HG03025 (cell line): ENCODE results near the gene SPTSSA.
A peak's percentile ranks its signal among the peaks of the same experiment; 100 is the strongest.
"Not testable (repeated sequence)": the region's sequence is repeated elsewhere in the genome, so short reads cannot be mapped to it uniquely, and the experiment has no call there.

Experiments used
- ATAC-seq: cut with Tn5 transposase; IDR thresholded peaks from one replicate; pipeline ENCODE4 v1.9.1; 2021; ENCODE audit warnings: mild to moderate bottlenecking, moderate library complexity; ENCODE audit not compliant: unreplicated experiment, low FRiP score

Gene SPTSSA, protein sequence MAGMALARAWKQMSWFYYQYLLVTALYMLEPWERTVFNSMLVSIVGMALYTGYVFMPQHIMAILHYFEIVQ

DNA sequence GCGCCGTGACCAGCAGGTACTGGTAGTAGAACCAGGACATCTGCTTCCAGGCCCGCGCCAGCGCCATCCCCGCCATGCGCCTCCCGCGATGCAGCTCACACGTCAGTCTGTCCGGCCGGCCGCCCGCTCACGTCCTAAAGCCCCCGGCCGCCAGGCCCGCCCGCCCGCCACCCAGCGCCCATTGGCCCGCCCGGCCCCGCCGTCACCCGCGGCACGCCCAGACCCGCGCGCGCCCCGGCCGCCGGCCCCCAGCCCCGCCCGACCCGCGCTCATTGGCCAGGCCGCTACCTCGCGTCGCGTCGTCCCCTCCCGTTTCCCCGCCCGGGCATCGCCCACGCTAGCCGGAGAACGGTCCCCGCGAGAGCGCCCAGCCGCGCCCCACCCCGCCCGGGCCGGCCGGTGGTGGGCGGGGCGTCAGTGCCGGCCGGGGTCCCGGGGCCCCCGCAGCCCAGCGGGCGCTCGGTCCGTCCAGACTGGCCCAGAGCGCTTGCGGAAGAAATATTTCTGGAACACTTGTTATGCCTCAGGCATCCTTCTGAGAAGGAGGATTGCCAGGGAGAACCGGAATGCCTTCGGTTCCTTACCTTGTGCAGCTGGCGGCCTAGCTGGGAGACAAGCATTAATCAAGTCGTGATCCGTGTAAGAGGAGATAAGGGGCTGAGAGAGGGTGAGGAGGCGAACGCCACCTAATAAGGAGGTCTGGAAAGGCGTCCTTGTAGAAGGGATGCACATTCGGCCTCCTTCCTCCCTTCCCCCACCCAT, at the start of gene SPTSSA:
TSS of gene SPTSSA (minus strand) at position 109 of the 762 bp plus-strand sequence. CDS start at position 76, 33 bp downstream.
- ATAC-seq = peak; percentile 86

DNA sequence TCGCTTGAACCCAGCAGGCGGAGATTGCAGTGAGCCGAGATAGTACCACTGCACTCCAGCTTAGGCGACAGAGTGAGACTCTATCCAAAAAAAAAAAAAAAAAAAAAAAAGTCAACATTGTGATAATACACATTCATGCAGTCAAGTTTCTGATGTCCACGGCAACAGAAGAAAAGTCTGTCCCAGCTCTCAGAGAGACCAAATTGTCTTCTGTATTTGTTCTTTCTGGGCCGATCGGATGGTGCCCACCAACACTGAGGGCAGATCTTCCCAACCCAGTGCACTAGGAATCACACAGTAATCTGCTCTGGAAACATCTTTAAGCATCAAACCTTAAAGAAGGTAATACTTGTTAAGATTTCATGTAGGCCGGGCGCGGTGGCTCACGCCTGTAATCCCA, 45.8 kb upstream of the SPTSSA start:
- no peak for ATAC-seq

DNA sequence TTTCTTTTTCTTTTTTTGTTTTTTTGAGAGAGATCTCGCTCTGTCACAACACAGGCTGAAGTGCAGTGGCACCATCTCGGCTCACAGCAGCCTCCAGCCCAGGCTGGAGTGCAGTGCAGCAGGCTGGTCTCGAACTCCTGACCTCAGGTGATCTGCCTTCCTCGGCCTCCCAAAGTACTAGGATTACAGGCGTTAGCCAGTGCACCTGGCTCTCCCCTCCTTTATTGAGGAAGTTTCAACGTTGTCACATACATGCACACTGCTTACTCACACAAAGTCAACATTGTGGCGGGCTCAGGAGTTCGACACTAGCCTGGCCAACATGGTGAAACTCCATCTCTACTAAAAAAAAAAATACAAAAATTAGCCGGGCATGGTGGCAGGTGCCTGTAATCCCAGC, 45.4 kb upstream of the SPTSSA start:
- ATAC-seq = no peak

DNA sequence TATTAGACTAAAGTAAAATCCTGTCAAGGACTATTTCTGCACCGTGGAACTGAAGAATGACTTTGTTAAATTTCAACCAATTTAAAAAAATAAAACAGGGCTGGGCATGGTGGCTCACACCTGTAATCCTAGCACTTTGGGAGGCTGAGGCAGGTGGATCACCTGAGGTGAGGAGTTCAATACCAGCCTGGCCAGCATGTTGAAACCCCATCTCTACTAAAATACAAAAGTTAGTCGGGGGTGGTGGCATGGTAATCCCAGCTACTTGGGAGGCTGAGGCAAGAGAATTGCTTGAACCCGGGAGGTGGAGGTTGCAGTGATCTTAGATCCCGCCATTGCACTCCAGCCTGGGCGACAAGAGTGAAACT, 43.1 kb upstream of the SPTSSA start:
- ATAC-seq = not testable (repeated sequence)

DNA sequence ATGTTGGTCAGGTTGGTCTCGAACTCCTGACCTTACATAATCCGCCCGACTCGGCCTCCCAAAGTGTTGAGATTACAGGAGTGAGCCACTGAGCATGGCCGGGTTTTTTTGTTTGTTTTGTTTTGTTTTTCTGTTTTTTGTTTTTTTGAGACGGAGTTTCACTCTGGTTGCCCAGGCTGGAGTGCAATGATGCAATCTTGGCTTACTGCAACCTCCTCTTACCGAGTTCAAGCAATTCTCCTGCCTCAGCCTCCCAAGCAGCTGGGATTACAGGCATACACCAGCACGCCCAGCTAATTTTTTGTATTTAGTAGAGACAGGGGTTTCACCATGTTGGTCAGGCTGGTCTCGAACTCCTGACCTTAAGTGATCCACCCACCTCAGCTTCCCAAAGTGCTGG, 42.0 kb upstream of the SPTSSA start:
- ATAC-seq = not testable (repeated sequence)

DNA sequence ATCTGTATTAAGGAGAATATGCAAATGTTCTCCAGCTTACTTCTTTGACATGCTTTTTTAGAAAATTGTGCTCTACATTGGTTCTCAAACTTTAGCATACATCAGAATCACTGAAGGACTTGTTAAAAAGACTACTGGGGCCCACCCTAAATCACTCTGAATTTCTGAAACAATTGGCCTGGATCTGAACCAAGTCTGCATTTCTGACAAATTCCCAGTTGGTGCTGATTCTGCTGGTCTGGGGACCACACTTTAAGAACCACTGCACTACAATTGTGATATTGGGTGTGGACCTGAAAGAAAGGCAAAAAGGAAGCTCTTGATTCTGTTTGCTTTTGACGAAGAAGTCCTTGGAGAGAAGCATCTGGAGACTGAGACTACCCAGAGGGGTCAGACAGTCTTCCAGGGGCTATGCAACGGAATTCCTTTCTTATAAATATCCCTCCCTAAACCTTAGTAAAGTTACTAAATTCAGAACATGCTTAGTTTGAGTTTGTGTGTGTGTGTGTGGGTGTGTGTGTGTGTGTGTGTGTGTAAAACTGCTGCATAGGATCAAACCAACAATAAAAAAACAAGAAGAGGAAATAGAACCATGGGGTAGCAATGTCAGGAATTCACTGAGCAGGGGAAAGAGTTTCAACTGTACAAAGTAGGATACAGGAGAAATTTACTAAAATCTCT, 40.6 kb upstream of the SPTSSA start:
- ATAC-seq = no peak

DNA sequence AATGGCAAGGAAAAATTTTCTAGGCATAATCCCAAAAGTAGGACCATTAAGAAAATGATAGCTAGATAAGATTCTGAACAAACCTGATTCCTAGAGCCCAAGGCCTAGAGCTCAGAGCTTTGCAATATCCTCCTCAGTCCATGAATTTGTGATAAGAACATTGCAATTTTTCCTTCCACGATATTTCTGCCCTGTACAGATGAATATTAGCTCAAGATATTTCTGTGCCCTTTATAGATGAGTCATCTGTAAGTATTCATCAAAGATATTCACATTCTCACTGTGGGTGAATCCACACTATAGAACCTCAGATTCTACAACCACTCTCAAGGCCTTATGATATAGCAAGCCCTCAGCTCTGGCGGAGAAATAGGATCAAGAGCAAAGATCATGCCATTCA, 40.0 kb upstream of the SPTSSA start:
- no peak for ATAC-seq

DNA sequence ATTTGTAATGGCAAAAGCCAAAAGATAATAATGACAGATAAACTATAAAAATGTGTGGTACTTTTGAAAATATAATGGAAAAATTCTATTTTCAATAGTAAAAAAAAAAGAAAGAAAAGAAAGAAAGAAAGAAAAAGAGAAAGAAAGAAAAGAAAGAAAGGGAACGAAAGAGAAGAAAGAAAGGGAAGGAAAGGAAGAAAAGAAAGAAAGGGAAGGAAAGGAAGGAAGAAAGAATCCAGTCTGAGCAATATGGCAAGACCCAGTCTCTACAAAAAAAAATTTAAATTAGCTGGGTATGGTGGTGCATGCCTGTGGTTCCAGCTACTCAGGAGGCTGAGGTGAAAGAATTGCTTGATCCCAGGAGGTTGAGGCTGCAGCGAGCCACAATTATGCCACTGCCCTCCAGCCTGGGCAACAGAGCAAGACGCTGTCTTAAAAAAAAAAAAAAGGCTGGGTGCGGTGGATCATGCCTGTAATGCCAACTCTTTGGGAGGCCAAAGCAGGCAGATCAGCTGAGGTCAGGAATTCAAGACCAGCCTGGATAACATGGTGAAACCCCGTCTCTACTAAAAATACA, 39.1 kb upstream of the SPTSSA start:
- ATAC-seq = no peak

DNA sequence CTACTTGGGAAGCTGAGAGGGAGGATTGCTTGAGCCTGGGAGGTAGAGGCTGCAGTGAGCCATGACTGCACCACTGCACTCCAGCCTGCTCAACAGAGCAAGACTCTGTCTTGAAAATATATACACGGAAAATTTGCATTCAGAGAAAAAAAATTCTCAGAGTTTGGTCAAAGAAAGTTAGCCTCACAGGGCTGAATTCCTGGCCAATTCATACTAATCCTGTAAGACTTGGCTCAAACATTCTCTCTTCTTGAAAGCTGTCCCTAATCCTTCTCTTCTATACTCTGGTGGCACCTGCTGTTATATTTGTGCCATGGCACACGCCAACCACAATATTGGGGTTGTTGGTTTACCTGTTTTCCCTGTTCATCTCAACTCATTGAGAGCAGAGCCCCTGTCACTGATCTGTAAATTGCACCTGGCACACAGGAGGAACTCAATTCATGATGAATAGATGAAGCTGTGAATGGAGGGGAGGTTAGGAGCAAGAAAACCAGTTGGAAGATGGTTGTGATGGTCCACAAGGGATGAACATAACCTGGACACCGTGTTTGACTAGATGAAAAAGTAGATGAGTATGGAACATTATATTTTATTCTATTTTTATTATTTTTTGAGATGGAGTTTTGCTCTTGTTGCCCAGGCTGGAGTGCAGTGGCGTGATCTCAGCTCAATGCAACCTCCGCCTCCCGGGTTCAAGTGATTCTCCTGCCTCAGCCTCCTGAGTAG, 36.8 kb upstream of the SPTSSA start:
- no peak for ATAC-seq

DNA sequence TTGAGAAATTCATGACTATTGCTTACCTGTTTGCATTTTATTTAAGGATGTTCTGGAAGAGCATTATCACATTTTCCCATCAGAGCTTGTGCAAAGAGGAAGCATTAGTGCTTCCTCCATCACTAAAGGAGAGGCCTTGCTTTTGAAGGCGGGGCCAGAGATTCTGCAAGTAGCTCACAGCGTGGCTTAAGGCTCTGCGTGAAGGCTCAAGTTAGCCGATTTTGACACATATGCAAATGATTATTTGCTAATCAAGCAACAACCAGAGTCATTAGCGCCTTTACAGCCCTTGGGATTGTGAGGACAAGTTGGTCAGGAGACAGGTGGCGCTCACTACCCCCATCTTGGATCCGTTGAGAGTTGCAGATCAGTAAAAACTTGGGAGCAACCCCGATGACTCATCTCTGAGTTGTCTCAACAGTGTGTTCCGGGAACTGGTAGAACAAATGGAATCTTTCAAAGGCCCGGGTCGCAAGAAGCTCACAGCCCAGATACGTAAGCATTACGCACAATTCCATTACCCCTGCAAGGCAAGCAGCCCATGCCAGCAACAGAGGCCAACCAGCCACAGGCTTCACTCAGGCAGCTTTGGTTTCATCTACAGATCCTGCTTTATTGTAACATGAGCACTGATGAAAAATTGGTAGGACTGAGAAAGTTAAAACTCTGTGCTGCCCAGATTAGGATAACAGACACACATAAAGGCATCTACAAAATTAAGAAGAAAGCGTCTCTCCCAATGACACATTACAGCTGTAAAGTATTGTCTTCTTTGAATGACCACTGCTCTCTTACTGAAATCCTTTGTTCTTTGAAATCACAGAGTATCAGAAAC, 34.9 kb upstream of the SPTSSA start:
- no peak for ATAC-seq

DNA sequence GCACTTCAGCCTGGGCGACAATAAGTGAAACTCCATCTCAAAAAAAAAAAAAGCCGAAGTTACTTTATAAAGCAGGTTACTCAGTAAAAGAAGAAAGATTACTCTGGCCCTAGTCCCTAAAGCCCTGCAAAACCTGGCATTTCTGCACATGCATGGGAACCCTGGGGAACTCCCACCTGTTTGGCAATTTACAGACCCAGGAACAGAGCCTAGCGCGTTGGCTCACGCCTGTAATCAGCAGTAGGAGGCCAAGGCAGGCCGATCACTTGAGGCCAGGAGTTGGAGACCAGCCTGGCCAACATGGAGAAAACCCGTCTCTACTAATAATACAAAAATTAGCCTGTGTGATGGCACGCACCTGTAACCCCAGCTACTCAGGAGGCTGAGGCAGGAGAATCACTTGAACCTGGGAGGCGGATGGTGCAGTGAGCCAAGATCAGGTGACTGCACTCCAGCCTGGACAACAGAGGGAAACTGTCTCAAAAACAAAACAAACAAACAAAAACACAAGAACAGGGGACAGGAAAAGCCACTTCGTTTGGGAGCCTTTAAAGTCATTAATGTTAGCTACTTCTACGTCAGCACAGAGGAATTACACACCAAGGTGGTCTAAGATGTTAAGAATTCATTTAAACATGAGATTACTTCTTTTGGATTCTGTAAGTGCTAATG, 34.1 kb upstream of the SPTSSA start:
- no peak for ATAC-seq

DNA sequence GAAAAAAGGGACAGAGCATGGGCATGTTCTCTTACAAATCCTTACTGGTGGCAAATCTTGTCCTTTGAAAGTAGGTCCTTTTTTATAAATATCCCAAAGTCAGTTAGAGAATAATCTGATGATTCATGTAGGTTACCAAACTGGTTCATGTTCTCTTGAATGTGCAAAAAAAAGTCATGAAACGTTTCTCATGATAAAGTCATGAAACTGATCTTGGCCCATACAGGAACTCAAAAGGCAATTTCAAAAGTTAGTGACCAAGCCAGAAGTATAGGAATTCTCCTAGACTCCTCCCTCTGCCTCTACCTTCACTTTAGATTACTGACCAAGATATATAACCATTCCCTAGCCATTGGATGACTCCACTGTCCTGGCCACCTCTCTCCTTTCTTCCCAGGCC, 27.3 kb upstream of the SPTSSA start:
- ATAC-seq = no peak

DNA sequence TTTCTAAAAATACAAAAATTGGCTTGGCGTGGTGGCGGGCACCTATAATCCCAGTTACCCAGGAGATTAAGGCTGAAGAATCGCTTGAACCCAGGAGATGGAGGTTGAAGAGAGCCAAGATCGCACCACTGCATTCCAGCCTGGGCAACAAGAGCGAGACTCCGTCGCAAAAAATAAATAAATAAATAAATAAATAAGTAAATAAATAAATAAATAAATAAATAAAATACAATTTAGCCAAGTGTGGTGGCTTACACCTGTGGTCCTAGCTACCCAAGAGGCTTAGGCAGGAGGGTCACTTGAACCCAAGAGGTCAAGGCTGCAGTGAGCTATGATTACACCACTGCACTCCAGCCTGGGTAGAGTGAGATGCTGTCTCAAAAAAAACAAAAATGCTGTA, 26.5 kb upstream of the SPTSSA start:
- ATAC-seq = no peak

DNA sequence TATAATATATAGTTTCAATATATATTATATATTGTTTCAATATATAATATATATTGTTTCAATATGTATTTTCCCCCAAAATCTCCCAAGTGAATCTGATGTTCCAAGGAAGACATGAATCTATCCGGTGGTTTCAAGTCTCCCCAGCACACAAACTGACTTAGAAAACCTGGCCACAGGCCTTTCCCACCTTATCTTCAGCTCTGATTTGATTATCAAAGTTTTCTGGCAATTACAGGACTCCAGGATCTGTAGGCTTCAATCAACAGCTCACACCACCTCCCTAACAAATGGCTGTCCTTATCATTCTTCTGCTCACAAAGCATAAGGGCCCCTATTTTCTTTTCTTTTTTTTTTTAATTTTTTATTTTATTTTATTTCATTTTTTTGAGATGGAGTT, 22.7 kb upstream of the SPTSSA start:
- no peak for ATAC-seq

DNA sequence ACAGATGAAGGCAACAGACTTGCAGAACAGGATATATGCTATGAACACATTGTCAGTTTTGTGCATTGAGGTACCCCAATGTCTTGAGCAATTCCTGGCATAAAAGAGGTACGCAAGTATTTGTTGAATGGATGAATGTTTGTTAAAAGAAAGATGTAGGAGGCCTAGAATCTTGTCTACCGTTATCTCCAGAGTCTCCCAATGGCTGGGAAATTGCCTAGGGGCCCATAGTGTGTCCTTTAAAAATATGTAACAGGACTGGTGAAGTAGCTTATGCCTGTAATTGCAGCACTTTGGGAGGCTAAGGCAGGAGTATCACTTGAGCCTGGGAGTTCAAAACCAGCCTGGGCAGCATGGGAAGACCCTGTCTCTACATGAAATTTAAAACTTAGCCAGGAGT, 20.4 kb upstream of the SPTSSA start:
- ATAC-seq = no peak

DNA sequence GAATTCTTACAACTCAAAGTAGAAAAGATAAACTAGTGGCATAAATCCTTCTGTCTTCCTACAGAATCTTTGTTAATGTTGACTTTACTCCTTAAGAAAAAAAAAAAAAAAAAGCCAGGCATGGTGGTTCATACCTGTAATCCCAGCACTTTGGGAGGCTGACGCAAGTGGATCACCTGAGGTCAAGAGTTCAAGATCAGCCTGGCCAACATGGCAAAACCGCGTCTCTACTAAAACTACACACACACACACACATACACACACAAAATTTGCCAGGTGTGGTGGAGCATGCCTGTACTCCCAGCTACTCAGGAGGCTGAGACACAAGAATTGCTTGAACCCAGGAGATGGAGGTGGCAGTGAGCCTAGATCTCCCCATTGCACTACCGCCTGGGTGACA, 17.7 kb upstream of the SPTSSA start:
- no peak for ATAC-seq

DNA sequence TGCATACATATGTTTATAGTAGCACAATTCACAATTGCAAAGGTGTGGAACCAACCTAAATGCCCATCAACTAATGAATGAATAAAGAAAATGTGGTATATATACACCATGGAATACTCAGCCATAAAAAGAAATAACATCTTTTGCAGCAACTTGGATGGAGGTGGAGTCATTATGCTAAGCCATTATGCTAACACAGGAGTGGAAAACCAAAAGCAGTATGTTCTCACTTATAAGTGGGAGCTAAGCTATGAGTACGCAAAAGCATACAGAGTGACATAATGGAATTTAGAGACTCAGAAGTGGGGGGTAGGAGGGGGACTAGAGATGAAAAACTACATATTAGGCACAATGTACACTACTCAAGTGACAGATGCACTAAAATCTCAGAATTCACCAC, 16.2 kb upstream of the SPTSSA start:
- ATAC-seq = no peak

DNA sequence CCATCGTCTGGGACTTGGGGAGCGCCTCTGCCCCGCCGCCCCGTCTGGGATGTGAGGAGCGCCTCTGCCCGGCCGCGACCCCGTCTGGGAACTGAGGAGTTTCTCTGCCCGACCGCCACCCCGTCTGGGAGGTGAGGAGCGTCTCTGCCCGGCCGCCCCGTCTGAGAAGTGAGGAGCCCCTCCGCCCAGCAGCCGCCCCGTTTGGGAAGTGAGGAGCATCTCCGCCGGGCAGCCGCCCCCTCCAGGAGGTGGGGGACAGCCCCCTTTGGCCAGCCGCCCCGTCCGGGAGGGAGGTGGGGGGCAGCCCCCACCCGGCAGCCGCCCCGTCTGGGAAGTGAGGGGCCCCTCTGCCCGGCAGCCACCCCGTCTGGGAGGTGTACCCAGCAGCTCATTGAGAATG, 14.0 kb upstream of the SPTSSA start:
- ATAC-seq = not testable (repeated sequence)

DNA sequence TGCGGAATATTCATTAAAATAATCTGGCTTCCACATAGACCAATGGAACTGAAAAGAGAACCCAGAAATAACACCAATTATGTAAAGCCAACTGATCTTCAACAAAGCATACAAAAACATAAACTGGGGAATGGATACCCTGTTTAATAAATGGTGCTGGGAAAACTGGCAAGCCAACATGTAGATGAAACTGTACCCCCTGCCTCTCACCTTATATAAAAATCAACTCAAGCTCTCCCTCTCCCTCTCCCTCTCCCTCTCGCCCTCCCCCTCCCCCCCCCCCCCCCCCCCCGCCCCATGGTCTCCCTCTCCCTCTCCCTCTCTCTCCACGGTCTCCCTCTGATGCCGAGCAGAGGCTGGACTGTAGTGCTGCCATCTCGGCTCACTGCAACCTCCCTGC, 13.1 kb upstream of the SPTSSA start:
- no peak for ATAC-seq
